C4-2B (cell line): ENCODE measurements around the gene TRIM40.

Experiments used
- ZFX ChIP-seq: fragments of 450-650 bp; IDR thresholded peaks from 2 replicates; pipeline ENCODE4 v1.6.1; 2017
- TF ChIP-seq, protein P1 (sequence below): fragments of 450-650 bp; conservative IDR thresholded peaks from 2 replicates; pipeline ENCODE4 v1.5.1; 2017; ENCODE audit warnings: mild to moderate bottlenecking

DNA sequence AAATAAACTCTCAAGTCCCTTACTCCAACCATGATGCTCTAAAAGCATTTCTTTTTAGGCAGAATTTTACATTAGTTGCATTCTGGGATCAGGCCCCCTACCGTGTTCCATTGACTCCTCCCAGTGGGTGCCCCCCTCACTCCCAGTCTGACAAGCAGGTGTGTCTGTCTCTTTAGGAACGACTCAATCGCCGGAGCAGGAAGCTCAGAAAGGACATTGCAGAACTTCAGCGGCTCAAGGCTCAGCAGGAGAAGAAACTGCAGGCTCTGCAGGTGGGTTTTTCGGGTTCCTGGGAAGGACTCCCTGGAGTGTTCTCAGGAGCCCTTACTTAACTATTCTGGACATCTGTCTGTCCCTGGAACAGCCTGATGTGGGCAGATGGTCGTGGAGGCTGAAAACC, 9.9 kb downstream of the TRIM40 start:
- TF ChIP-seq, protein P1, sequence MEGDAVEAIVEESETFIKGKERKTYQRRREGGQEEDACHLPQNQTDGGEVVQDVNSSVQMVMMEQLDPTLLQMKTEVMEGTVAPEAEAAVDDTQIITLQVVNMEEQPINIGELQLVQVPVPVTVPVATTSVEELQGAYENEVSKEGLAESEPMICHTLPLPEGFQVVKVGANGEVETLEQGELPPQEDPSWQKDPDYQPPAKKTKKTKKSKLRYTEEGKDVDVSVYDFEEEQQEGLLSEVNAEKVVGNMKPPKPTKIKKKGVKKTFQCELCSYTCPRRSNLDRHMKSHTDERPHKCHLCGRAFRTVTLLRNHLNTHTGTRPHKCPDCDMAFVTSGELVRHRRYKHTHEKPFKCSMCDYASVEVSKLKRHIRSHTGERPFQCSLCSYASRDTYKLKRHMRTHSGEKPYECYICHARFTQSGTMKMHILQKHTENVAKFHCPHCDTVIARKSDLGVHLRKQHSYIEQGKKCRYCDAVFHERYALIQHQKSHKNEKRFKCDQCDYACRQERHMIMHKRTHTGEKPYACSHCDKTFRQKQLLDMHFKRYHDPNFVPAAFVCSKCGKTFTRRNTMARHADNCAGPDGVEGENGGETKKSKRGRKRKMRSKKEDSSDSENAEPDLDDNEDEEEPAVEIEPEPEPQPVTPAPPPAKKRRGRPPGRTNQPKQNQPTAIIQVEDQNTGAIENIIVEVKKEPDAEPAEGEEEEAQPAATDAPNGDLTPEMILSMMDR, result no peak
- TF ChIP-seq ZFX, result no peak
